H9 (cell line): ENCODE data around the gene CFAP100. TPM values are rescaled to one million over a fixed set of nuclear protein-coding genes. Genes with fewer than 3 reads are reported as not detected.

Source experiments
- DNase-seq: peaks from one replicate; pipeline ENCODE4 v3.0.0-alpha.2; 2017
- H2AFZ ChIP-seq: one replicate; pipeline ENCODE4 v1.6.1; 2013; ENCODE audit warnings: mild to moderate bottlenecking, low read length, control low read depth, moderate library complexity
- H2AK5ac ChIP-seq: 2 replicates; pipeline ENCODE4 v1.6.1; 2013; ENCODE audit warnings: low read length, control low read depth, mixed read lengths; ENCODE audit not compliant: insufficient read length
- H2BK120ac ChIP-seq: one replicate; pipeline ENCODE4 v1.6.1; 2013; ENCODE audit warnings: low read depth, mild to moderate bottlenecking, low read length, control low read depth, inconsistent platforms; ENCODE audit not compliant: poor library complexity, severe bottlenecking
- H2BK12ac ChIP-seq: 2 replicates; pipeline ENCODE4 v1.6.1; 2013; ENCODE audit warnings: low read length, control low read depth, mixed read lengths, low read depth; ENCODE audit not compliant: insufficient read length
- H2BK15ac ChIP-seq: 2 replicates; pipeline ENCODE4 v1.6.1; 2013; ENCODE audit warnings: low read depth, low read length, control low read depth
- H2BK20ac ChIP-seq: one replicate; pipeline ENCODE4 v1.6.1; 2013; ENCODE audit warnings: low read depth, mild to moderate bottlenecking, low read length, control low read depth, inconsistent platforms; ENCODE audit not compliant: poor library complexity, severe bottlenecking
- H2BK5ac ChIP-seq: 2 replicates; pipeline ENCODE4 v1.6.1; 2013; ENCODE audit warnings: low read length, control low read depth, mixed read lengths; ENCODE audit not compliant: insufficient read length
- H3K14ac ChIP-seq: 2 replicates; pipeline ENCODE4 v1.6.1; 2013; ENCODE audit warnings: low read length, control low read depth; ENCODE audit not compliant: insufficient read depth
- H3K18ac ChIP-seq: 2 replicates; pipeline ENCODE4 v1.6.1; 2013; ENCODE audit warnings: low read depth, mild to moderate bottlenecking, mixed read lengths, low read length, control low read depth; ENCODE audit not compliant: insufficient read length
- H3K23ac ChIP-seq: 2 replicates; pipeline ENCODE4 v1.6.1; 2013; ENCODE audit warnings: low read length, control low read depth, mixed read lengths, low read depth; ENCODE audit not compliant: insufficient read length
- H3K23me2 ChIP-seq: 2 replicates; pipeline ENCODE4 v1.6.1; 2013; ENCODE audit warnings: low read depth, mild to moderate bottlenecking, mixed read lengths, low read length, control low read depth; ENCODE audit not compliant: insufficient read length, poor library complexity, severe bottlenecking
- H3K27ac ChIP-seq: 2 replicates; pipeline ENCODE4 v1.5.1; 2013; ENCODE audit warnings: low read length, control low read depth, mixed read lengths, low read depth; ENCODE audit not compliant: insufficient read length
- H3K27me3 ChIP-seq: 2 replicates; pipeline ENCODE4 v1.6.1; 2013; ENCODE audit warnings: low read length, control low read depth, inconsistent platforms; ENCODE audit not compliant: insufficient read depth
- H3K4ac ChIP-seq: 2 replicates; pipeline ENCODE4 v1.6.1; 2013; ENCODE audit warnings: low read depth, mild to moderate bottlenecking, control low read depth, inconsistent platforms, low read length, moderate library complexity
- H3K4me1 ChIP-seq: 2 replicates; pipeline ENCODE4 v1.6.1; 2013; ENCODE audit warnings: low read length, control low read depth, inconsistent platforms; ENCODE audit not compliant: insufficient read depth
- H3K4me2 ChIP-seq: 2 replicates; pipeline ENCODE4 v1.6.1; 2013; ENCODE audit warnings: low read length, control low read depth, mixed read lengths; ENCODE audit not compliant: insufficient read length, insufficient read depth
- H3K56ac ChIP-seq: 2 replicates; pipeline ENCODE4 v1.6.1; 2013; ENCODE audit warnings: low read depth, mild to moderate bottlenecking, mixed read lengths, low read length, control low read depth; ENCODE audit not compliant: insufficient read length
- H3K79me1 ChIP-seq: 2 replicates; pipeline ENCODE4 v1.6.1; 2013; ENCODE audit warnings: low read depth, mild to moderate bottlenecking, moderate library complexity, low read length, control low read depth, inconsistent platforms; ENCODE audit not compliant: insufficient read depth, poor library complexity, severe bottlenecking
- H3K79me2 ChIP-seq: 2 replicates; pipeline ENCODE4 v1.6.1; 2013; ENCODE audit warnings: low read length, control low read depth, inconsistent platforms; ENCODE audit not compliant: insufficient read depth
- H3K9ac ChIP-seq: 2 replicates; pipeline ENCODE4 v1.6.1; 2013; ENCODE audit warnings: low read length, control low read depth, mixed read lengths; ENCODE audit not compliant: insufficient read length; ENCODE audit errors: extremely low read depth
- H3K9me3 ChIP-seq: one replicate; pipeline ENCODE4 v1.6.1; 2013; ENCODE audit warnings: low read depth, low read length, inconsistent platforms; ENCODE audit not compliant: control insufficient read depth
- H3T11ph ChIP-seq: one replicate; pipeline ENCODE4 v1.6.1; 2013; ENCODE audit warnings: mild to moderate bottlenecking, low read length, control low read depth, inconsistent platforms
- H4K20me1 ChIP-seq: one replicate; pipeline ENCODE4 v1.6.1; 2013; ENCODE audit not compliant: control insufficient read depth, insufficient read length, insufficient read depth
- H4K5ac ChIP-seq: 2 replicates; pipeline ENCODE4 v1.6.1; 2013; ENCODE audit warnings: low read depth, mild to moderate bottlenecking, mixed read lengths, low read length, control low read depth; ENCODE audit not compliant: insufficient read length
- H4K8ac ChIP-seq: replicated peaks from 2 replicates; pipeline ENCODE4 v1.6.1; 2013; ENCODE audit warnings: low read length, control low read depth, mixed read lengths, low read depth; ENCODE audit not compliant: insufficient read length
- H4K91ac ChIP-seq: 2 replicates; pipeline ENCODE4 v1.6.1; 2013; ENCODE audit warnings: low read depth, mild to moderate bottlenecking, moderate library complexity, mixed read lengths, low read length, control low read depth; ENCODE audit not compliant: insufficient read length
- H3K27ac Mint-ChIP-seq, 3 experiments: 2 replicates in 2 of 3; 3 replicates in 1 of 3; pipeline ENCODE4 v1.8.0; 2020 to 2021; ENCODE audit warnings: mixed read lengths in 3 of 3, mild to moderate bottlenecking in 1 of 3, moderate library complexity in 1 of 3
- H3K27me3 Mint-ChIP-seq: 2 replicates; pipeline ENCODE4 v1.8.0; 2021; ENCODE audit warnings: low read depth, mild to moderate bottlenecking, moderate library complexity, mixed read lengths
- H3K36me3 Mint-ChIP-seq, 3 experiments: 2 replicates in 2 of 3; 3 replicates in 1 of 3; pipeline ENCODE4 v1.8.0; 2020 to 2021; ENCODE audit warnings: low read depth in 3 of 3, mixed read lengths in 3 of 3; ENCODE audit not compliant: insufficient read depth in 1 of 3
- H3K4me1 Mint-ChIP-seq, 2 experiments: 2 replicates each; pipeline ENCODE4 v1.8.0; 2020; ENCODE audit warnings: mixed read lengths in 2 of 2
- H3K4me3 Mint-ChIP-seq, 2 experiments: 2 replicates in 1 of 2; 3 replicates in 1 of 2; pipeline ENCODE4 v1.8.0; 2020 to 2021; ENCODE audit warnings: mild to moderate bottlenecking in 2 of 2, mixed read lengths in 2 of 2, moderate library complexity in 1 of 2
- H3K9me3 Mint-ChIP-seq, 2 experiments: 2 replicates in 1 of 2; 3 replicates in 1 of 2; pipeline ENCODE4 v1.8.0; 2020; ENCODE audit warnings: mild to moderate bottlenecking in 2 of 2, mixed read lengths in 2 of 2, moderate library complexity in 1 of 2
- WGBS: extraction: QIAGEN DNeasy Blood & Tissue Kit; methylation state at CpG from one replicate; pipeline ENCODE4 v1.1.7; 2013; ENCODE audit warnings: missing lambda C conversion rate, low lambda C conversion rate, mixed read lengths; ENCODE audit not compliant: insufficient read length; ENCODE audit errors: extremely low coverage; 5-methylcytosine and 5-hydroxymethylcytosine counted together
- total RNA-seq: library from RNA; stranded (reverse); gene quantifications from 2 replicates; pipeline ENCODE4 v1.2.1, GENCODE V29; 2021
- TF ChIP-seq, protein P1 (sequence below): fragments of 200-600 bp; sonication (generic); conservative IDR thresholded peaks from 3 replicates; pipeline ENCODE4 v1.8.0; 2021; ENCODE audit warnings: antibody characterized with exemption, mild to moderate bottlenecking

Gene CFAP100
- total RNA-seq, 1 experiment from 2014 or later: 0.44 TPM

DNA sequence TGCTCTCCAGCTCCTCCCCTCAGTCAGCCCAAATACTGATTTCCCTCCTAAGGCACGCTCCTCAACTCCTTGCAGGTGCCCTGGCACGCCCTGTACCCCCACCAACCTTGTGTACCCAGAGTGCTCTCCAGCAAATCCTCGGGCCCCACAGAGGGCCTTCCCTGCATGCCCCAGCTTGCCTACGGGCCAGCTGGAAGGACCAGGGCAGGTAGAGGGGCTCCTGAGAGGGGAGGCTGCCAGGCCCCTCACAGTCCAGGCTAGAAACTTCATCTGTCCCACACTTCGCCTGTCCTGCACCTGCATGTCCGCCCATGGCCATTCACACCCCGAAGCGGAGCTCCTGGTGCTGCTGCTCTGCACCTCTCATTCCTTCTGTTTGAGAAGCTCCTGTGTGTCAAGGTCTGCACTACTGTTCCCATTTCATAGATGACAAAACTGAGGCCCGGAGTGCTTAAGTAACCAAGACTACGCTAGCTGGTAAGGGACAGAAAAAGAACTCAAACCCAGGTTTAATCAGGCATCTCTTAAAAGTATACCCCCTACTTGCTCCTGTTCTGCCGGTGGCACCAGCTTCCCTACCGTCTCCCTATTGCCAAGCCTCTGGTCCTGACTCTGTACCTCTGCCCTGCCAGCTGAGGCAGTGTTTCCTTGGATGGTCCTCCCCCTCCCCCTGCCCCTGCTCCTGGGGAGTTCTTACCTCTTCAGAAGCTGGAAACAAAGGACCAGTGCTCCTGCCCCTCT, 45.4 kb downstream of the CFAP100 start:
- Histone ChIP-seq H3K27ac (no peak overlapping the region), H3K9ac (no peak overlapping the region), H4K20me1 (no peaks in the 10 kb centered on the region), H3K56ac (no peak overlapping the region), H2BK120ac (no peak overlapping the region), H3K79me1 (no peaks in the 10 kb centered on the region), H4K91ac (no peak overlapping the region), H3K27me3 (no peaks in the 10 kb centered on the region), H3K4me2 (no peak overlapping the region), H3K4ac (no peak overlapping the region), H3T11ph (no peak overlapping the region), H2BK12ac (no peak overlapping the region), H3K18ac (no peak overlapping the region), H2BK5ac (no peak overlapping the region), H4K5ac (no peak overlapping the region), H3K14ac (no peak overlapping the region; the same call in 1 of the 2 replicates), H3K23ac (no peak overlapping the region), H3K4me1 (no peaks in the 10 kb centered on the region), H3K9me3 (no peaks in the 10 kb centered on the region), H2BK20ac (no peak overlapping the region), H4K8ac (no peak overlapping the region), H2AFZ (no peak overlapping the region), H3K23me2 (no peaks in the 10 kb centered on the region), H3K79me2 (no peaks in the 10 kb centered on the region), H2AK5ac (no peak overlapping the region), H2BK15ac (no peak overlapping the region)
- DNase-seq: peak; percentile 22
- H3K4me1 Mint-ChIP-seq: peaks cover 21 to 34% of the 10 kb centered on the region in 2 experiments
- H3K27me3 Mint-ChIP-seq: peaks cover 2% of the 10 kb centered on the region; the same call in 1 of the 2 replicates
- peak overlapping the region in 2 of 3 experiments; percentile 45 to 58; a peak in 2 of 7 replicates for H3K27ac Mint-ChIP-seq
- no peak overlapping the region for H3K4me3 Mint-ChIP-seq
- TF ChIP-seq, protein P1, sequence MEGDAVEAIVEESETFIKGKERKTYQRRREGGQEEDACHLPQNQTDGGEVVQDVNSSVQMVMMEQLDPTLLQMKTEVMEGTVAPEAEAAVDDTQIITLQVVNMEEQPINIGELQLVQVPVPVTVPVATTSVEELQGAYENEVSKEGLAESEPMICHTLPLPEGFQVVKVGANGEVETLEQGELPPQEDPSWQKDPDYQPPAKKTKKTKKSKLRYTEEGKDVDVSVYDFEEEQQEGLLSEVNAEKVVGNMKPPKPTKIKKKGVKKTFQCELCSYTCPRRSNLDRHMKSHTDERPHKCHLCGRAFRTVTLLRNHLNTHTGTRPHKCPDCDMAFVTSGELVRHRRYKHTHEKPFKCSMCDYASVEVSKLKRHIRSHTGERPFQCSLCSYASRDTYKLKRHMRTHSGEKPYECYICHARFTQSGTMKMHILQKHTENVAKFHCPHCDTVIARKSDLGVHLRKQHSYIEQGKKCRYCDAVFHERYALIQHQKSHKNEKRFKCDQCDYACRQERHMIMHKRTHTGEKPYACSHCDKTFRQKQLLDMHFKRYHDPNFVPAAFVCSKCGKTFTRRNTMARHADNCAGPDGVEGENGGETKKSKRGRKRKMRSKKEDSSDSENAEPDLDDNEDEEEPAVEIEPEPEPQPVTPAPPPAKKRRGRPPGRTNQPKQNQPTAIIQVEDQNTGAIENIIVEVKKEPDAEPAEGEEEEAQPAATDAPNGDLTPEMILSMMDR: no peak
- peaks cover 0 to 31% (median 21%) of the 10 kb centered on the region in 3 experiments; a peak in 5 of 7 replicates for H3K36me3 Mint-ChIP-seq
- no peaks in the 10 kb centered on the region for H3K9me3 Mint-ChIP-seq
- no CpG with 5 or more reads among the region's 12 CpGs for WGBS
